Measurements from ENCODE around the gene TESK1.

Gene TESK1

GRCh38 chr9:35646153-35646532, 41.1 kb downstream of the TESK1 start:
- no peak for DNase-seq (ENCODE audit: low spot score)
- H3K27ac ChIP-seq, result peak overlapping the region; percentile 83 to 87
- no peak for TF ChIP-seq CTCF (IDR thresholded peaks at IDR 0.05)
- peak overlapping the region; percentile 84 for H3K4me3 ChIP-seq

- Histone ChIP-seq H3K27ac (peak overlapping the region; percentile 83 to 87), H3K4me3 (peak overlapping the region; percentile 84)
- peak; percentile 93 for DNase-seq (ENCODE audit: low spot score)
- peak; percentile 92 for TF ChIP-seq CTCF (IDR thresholded peaks at IDR 0.05)
These were observed 41.6 kb downstream of the TESK1 start for GRCh38 chr9:35646533-35647265.

- no peak for DNase-seq (ENCODE audit: low spot score)
- TF ChIP-seq CTCF (IDR thresholded peaks at IDR 0.05), result no peak
- Histone ChIP-seq H3K27ac (peak overlapping the region; percentile 5 to 77), H3K4me3 (peak overlapping the region; percentile 42)
These were observed 44.6 kb downstream of the TESK1 start for GRCh38 chr9:35649431-35650340.

- TF ChIP-seq CTCF (IDR thresholded peaks at IDR 0.05), result no peak
- peak within 1 kb of the TSS; percentile 42 for H3K4me3 ChIP-seq
- H3K27ac ChIP-seq, result peak within 1 kb of the TSS; percentile 5 to 77
- no peak for DNase-seq (ENCODE audit: low spot score)
These were observed 45.5 kb downstream of the TESK1 start, which contains the start of gene SIT1 for GRCh38 chr9:35650341-35651158. TSS of gene SIT1 (minus strand) at chr9:35650931. CDS start at chr9:35650853, 78 bp downstream.

- no peak overlapping the region for H3K4me3 ChIP-seq
- no peak for DNase-seq (ENCODE audit: low spot score)
- no peak for TF ChIP-seq CTCF (IDR thresholded peaks at IDR 0.05)
- no peak overlapping the region for H3K27ac ChIP-seq
These were observed 47.1 kb downstream of the TESK1 start for GRCh38 chr9:35651956-35652828.

GRCh38 chr9:35652829-35653209, 47.8 kb downstream of the TESK1 start:
- H3K27ac ChIP-seq, result no peak overlapping the region
- no peak for TF ChIP-seq CTCF (IDR thresholded peaks at IDR 0.05)
- no peak for DNase-seq (ENCODE audit: low spot score)

More at GRCh38 chr9:35652829-35653209, 47.8 kb downstream of the TESK1 start:
- H3K4me3 ChIP-seq, result no peak overlapping the region
